CD4-positive, alpha-beta T cell treated with Interleukin-6 at 100 ng/mL for 8 hours (primary cell): ENCODE measurements around the gene RCAN3.
"Not testable (repeated sequence)": the region's sequence is repeated elsewhere in the genome, so short reads cannot be mapped to it uniquely, and the experiment has no call there.

Experiments used
- DNase-seq: peaks from one replicate; pipeline ENCODE4 v3.0.0-alpha.2; 2020; ENCODE audit warnings: mixed read lengths, low spot score

Gene RCAN3

DNA sequence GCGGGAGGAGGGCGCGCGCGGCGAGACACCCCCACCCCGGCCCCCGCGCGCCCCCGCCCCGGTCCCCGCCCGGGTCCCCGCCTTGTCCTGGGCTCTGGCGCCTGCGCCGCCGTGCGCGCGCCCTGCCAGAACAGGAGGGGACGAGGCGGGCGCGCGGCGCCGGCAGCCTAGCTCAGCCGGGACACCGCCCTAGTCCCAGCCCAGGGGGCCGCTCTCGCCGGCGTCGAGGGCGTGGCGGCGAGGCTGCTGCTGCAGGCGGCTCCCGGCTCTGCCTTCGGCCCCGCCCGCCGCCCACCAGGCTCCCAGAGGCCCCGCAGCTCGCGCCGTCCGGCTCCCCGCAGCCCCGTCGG, at the start of gene RCAN3:
Gene RCAN3, plus strand, starts transcription at position 128 of the 350 bp plus-strand sequence. CDS start 11,537 bp downstream, outside the sequence.
- peak; percentile 88 for DNase-seq

DNA sequence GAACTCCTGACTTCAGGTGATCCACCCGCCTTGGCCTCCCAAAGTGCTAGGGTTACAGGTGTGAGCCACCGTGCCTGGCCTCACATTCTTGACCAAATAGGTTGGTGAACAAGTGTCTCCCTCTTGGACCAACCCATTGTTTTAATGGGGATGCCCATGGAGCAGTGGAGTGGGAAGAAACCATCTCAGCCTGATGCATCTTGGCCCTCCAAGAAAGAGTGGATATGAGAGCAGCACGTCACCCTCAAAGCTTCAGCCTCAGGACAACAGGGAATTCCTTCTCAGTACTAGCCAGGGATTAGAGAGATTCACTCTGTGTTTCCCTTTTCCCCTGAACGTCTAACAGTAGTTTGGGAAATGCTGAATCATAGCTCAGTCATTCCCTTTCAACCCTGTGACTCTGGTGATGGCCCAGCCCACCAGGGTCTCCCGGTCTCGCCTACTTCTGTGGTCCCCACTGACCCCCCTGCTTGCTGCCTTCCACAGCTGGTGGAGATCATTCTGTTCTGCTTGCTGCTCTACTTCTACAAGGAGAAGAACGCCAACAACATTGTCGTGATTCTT, 49.6 kb upstream of the RCAN3 start:
- DNase-seq, result no peak

DNA sequence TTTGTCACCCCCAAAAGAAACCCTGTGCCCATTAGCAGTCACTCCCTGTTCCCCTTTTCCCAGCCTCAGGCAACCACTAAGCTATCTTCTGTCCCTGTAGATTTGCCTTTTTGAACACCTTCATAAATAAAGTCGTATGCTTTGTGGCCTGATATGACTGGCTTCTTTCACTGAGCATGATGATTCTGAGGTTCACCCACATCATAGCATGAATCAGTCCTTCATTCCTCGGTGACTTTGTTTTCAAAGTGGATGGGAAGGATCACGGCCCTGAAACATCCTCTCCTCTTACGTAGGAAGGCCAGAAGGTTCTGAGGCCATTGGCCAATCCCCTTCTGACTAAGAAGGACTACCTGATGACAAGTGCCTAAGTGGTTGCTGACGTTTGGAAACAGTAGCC, 48.0 kb upstream of the RCAN3 start:
- no peak for DNase-seq

DNA sequence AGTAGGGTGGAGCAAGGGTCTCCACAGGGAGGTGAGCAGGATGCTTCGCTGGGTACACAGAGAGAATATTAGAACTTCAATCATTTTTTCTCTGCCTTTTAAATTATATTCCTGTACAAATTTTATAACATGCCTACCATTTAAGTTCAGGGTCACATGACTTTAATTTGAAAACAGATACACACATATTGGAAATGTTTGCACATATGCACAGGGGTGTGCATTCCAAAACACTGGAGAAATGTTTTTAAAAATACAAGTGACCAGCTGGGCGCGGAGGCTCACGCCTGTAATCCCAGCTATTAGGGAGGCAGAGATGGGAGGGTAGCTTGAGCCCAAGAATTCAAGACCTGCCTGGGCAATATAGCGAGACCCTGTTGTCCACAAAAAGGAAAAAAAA, 47.4 kb upstream of the RCAN3 start:
- DNase-seq, result no peak

DNA sequence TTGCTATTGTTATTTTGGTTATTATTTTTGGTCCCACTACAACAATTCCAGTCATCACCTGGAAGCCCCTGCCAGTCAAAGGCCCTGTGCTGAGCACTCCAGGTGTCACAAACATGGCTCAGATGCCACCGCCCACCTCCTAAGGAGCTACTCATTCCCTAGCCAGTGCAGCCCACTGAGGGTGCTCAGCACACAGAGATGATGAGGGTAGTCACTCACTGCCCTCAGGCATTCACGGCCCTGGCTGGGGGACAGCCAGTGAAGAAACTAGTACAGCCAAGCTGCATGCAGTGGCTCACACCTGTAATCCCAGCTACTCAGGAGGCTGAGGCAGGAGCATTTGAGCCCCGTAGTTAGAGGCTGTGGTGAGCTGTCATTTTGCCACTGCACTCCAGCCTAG, 44.8 kb upstream of the RCAN3 start:
- DNase-seq, result no peak

DNA sequence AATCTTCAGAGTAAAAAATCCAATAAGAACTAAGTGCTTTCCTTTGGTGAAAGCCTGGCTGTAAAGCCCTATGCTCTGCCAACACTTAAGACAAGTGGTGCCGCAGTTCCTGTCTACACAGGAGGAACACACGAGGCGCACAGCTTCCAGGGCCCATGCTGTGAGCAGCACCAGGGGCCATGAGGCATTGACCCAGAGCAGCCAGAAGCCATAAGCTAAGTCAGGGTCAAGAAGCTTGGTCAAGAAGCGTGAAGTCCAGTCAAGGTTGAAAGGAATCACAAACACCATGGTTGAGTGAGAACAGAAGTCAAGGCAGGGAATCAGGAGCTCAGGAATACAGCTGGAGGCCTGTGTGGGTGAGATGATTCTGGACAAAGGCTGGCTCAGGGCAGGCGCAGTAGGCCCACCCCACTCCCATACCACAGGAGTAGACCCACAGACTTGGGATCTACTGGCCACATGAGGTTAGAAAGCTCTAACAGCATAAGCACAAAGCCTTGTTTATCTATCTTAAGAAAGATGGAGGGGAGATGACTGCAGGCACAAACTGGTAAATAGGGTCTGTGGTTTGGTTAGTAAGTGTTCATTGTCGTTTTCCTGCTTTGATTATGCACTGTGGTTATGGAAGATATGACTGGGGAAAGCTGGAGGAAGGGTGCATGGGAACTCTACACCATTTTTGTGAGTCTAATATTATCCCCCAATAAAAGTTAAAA, 42.9 kb upstream of the RCAN3 start:
- no peak for DNase-seq

DNA sequence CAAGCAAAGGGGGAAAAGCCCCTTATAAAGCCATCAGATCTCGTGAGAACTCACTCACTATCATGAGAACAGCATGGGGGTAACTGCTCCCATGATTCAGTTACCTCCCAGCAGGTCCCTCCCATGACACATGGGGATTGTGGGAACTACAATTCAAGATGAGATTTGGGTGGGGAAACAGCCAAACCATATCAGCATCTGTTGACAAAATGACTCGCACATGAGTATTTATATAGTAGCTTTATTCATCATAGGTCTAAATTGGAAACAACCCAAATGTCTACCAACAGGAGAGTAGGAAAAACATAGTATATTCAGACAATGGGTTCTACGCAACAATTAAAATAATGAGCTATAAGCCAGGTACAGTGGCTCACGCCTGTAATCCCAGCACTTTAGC, 40.5 kb upstream of the RCAN3 start:
- DNase-seq, result not testable (repeated sequence)

DNA sequence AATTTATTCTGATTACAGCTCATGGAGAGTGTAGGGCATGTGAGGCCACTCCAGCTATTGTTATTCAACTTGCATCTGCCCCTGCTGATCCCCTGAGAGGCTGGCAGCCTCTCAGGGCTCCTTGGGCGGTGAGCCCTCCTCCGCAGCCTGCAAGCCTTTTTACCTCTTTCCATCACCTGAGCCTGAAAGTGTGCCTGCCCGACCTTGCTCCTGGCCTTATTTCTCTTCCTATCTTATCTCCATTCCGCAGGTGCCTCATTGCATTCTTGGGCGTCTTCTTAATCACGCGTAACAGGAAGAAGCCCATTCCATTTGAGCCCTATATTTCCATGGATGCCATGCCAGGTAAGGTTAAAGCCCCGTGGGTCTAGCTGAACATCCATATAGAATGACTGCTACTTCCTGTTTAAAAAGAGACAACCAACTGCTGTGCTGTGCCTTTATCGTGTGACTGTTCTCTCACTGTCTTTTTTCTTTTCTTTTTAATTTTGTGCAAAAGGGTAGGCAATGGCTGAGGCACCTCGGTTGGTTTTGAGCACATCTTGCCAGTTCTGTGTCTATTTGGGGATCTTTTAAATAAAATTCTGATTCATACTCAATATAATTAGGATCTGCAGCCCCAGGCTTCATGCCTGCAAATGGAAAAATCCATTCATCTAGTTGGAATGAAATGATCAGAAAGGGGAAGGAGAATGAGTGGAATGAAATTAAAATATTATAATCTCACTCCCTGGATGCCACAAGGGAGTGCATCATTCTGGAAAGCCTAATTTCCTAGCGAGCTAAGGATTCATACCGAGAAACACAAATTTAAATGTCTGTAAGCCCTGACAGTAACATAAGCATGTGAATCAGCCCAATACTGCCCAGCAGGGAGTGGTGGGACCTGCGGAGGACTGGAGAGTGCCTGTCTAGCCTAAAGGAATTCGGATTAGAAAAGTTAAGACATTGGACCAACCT, 38.6 kb upstream of the RCAN3 start:
- no peak for DNase-seq

DNA sequence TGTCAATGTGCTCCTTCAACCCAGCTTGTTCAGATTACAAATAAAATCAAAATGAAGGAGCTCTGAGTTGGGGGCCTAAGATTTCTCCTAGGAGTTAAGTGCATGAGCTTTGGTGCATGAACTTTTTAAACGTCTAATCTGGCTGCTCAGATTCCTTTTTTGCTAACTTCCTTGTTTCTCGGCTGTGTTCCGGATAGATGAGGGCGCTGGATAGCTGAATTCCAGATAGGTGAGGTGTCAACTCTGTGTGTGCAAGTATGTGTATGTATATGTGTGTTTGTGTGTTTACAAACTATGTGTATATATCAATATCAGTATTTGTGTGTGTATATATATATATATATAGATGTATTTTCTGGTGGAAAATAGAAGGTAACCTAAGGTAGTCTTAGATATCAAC, 37.5 kb upstream of the RCAN3 start:
- DNase-seq, result no peak

DNA sequence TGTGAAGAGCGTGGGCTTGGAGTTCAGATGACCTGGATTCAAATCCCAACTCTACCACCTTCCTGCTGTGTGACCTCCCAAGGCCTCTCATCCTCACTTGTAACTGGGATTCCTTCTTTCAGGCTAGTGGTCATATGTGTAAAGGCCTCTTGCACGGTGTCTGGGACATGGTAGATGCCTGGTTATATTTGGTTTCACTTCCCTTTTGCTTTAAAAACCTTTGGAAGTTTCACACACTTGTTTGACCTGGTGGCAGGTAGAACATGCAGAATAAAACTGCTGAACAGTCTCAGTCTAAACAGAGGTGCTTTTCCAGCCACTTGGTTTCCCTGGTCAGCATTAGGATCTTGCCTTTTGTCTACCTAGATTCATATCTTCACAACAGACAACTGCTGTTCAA, 37.0 kb upstream of the RCAN3 start:
- DNase-seq, result no peak

DNA sequence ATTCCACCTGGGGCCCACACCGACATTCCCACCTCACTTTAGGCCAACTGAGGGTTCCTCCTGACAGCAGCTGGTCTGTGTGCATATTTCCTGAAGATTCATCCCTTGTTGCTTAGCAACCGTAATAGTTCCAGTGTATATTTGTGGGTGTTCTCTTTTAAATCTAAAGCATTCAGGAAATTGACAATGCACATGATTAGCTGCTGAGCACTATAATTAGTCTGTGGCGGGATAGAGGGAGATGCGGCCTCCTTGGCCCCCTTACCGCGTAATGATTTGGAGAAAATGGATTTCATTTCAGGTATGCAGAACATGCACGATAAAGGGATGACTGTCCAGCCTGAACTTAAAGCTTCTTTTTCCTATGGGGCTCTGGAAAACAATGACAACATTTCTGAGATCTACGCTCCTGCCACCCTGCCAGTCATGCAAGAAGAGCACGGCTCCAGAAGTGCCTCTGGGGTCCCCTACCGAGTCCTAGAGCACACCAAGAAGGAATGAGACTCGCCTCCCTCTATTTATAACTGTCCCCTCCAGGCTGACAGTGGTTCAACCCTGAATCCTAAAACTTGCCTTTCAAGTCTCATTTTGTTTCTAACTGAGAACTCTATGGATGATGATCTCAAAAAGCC, 33.8 kb upstream of the RCAN3 start:
- no peak for DNase-seq

DNA sequence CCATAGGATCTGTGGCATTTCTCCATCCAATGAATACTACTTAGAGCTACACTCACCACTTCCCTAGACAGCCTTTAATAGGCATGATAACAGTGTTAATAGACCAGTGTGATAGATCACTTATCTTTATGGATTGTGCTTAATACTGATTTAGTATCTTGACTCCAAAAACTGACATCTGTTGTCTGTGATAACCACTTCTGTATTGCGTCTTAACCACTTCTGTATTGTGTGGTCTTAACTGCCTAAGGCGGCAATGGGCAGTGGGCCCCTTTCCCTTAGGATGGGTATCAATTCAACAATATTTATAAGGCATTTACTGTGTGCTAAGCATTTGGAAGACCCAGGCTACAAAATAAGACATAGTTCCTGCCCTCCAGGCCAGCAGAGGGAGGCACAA, 32.0 kb upstream of the RCAN3 start:
- DNase-seq, result no peak

DNA sequence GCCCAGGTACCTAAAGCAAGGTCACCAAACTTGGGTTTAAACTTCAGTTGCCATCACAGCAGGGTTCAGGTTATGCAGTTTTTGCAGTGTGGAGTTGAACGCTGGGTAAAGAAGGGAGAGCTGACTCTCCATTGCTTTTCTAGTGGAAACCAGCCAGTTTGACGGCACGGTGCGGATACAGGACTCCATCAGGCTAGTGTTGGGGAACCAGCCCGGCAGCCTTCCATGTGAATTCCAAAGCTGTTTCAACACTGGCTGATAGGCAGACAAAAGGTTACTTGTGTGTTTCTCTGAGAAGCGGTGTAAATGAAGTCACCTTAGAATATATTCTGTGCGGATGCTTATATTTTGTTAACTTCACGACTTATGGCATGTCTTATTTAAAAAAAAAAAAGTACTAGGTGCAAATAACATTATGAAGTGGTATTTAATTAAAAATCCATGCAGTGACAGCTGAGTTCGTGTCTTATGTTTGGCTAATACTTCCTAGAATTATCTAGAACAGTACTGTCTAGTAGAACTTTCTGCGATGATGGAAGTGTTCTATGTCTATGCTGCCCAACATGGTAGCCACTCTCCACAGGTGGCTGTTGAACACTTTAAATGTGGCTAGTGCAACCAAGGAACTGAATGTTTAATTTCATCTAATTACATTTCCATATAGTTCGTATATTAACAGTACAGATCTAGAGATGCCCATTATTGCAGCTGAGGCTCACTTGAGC, 29.9 kb upstream of the RCAN3 start:
- DNase-seq, result no peak

DNA sequence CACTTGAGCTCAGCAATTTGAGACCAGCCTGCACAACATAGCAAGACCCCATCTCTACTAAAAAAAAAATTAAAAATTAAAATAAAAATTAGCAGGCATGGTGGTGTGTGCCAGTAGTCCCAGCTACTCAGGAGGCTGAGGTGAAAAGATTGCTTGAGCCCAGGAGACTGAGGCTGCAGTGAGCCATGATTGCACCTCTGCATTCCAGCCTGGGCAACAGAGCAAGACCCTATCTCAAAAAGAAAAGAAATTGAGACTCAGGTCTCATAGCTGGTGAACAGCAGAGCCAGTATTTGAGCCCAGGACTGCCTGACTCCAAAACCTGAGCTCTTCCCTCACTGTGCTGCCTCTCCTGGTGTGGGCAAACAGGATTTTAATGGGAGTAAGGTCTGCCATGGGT, 28.4 kb upstream of the RCAN3 start:
- DNase-seq, result no peak

DNA sequence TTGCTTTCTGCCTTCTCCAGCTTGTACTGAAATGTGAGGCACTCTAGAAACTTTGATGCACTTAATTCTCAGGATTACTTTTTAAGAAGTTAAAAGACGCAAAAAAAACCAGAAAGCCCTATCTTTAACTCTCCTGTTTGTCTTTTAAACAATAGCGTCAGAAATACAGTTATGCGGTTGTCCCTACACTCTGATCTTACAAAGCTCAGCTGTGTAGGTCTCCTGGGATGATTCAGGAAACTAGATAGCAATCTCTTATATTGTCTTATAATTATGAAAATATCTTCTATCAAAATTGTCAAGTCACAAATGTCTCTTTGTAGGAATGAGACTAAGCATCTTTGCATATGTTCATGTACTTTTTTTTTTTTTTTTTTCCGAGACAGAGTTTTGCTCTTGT, 26.9 kb upstream of the RCAN3 start:
- no peak for DNase-seq

DNA sequence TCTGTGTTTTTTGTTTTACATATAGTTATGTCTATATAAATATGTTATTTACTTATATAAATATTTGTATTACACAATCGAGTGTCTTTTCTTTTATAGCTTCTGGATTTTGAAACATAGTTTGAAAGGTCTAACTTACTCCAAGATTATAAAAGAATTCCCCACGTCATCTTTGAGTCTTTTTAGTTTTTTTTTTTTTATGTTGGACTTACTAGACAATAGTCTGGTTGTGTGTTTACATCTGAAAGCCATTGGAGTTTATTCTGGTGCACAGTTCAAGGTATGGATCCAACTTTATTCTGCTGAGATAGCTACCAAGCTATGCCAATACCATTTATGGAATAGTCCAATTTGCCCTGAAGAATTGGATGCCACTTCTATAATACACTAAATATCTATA, 26.1 kb upstream of the RCAN3 start:
- DNase-seq, result no peak

DNA sequence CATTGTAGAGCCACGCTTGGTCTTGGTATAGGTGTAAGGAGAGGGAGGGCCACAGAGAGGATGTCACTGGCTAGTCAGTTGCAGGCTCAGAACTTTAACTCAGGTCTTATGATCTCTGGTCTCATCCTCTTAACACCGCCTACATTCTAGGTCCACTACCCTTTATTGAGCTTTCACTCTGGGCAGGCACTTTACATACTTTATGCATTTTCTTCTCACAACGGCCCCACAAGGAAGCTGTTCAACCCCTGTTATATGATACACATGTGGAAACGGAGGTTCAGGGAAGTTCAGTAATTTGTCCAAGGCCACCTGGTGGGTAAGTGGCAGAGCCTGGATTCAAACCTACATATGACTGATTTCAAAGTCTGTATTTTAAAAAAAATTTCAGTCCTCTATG, 25.3 kb upstream of the RCAN3 start:
- no peak for DNase-seq

DNA sequence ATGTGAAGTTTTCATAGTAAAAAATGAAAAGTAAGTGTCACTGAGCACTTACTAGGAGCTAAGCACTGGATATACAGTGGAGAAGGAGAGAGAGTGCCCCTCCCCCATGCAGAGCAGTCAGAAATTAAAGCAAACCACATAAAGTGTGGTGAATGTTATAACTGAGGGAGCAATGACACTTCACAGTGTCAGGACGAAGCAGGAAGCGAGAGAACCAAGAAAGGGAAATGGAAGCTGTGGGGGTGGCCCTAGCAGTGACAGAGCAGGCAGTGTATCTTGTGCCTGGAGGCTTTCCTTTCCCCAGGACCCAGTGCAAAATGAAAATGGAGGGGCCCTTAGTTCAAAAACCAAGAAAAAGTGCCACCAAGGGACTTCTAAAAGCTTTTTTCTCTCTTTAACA, 21.5 kb upstream of the RCAN3 start:
- peak; percentile 72 for DNase-seq

DNA sequence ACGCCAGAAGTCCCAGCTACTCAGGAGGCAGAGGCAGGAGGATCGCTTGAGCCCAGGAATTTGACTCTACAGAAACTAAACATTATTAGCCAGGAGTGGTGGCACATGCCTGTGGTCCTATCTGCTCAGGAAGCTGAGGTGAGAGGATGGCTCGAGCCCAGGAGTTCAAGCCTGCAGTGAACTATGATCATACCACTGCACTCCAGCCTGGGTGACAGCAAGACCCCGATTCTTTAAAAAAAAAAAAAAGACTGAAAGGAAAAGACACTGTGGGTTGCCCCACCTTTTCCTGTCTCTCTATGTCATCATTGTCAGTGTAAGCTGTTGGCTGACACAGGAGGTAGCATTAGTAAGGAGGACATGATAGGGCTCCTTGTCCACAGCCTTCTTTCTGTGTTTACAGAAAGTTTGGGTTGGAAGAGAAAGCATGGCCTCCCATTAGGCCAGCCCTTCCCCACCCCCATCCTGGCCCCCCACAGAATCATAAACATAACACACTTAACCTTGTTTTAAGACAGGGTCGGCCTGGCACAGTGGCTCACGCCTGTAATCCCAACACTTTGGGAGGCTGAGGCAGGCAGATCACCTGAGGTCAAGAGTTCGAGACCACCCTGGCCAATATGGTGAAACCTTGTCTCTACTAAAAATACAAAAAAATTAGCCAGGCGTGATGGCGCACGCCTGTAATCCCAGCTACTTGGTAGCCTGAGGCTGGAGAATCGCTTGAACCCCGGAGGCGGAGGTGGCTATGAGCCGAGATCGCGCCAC, 20.6 kb upstream of the RCAN3 start:
- peak; percentile 68 for DNase-seq

DNA sequence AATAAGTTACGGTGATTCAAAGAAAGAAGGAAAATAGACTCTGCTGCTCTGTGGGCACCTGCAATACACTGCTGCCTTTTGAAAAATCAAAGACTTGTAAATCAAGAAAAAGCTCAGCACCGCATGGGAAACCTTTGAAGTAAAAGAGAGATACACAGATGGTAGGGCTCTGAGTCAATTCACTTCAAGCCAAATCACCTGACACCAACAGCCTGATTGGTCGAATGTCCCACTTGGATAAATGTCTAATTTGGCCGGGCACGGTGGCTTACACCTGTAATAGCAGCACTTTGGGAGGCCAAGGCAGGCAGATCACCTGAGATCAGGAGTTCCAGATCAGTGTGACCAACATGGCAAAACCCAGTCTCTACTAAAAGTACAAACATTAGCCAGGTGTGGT, 19.2 kb upstream of the RCAN3 start:
- peak; percentile 62 for DNase-seq

DNA sequence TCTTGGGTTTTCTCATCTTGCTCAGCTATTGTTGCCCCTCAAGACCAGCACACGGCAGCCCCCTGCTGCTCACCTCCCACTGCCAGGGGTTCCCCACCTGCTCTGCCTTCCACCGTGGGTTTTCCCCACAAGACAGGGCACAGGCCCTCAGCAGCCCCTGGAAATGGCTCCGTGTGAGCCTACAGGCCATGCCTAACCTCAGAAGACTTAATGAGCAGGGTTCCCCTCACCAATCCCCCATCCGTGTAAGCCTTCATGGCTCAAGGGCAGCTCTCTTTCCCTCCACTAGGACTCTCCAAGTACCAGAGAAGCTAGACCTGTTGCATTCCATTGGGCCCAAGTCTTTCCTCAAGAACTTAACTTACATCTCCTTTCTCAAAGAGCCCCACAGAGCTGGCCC, 18.4 kb upstream of the RCAN3 start:
- no peak for DNase-seq
